Measurements from ENCODE around the gene TAS2R43.

The TAS2R43 gene

GRCh38 chr12:11092128-11092527, at the start of gene TAS2R43:
TSS of gene TAS2R43 (minus strand) at chr12:11092313. CDS start at chr12:11092229, 84 bp downstream.
- H3K4me1 ChIP-seq (ENCODE audit: control insufficient read depth, insufficient read depth, low read length), result no peaks in the 10 kb centered on the region
- CTCF ChIA-PET, result no interaction called here
- no peaks in the 10 kb centered on the region for H3K36me3 ChIP-seq (ENCODE audit: control insufficient read depth in 2 of 2, insufficient read depth in 1 of 2, low read length in 2 of 2)
- H3K9me3 ChIP-seq (ENCODE audit: control insufficient read depth, insufficient read depth, low read depth, low read length), result no peaks in the 10 kb centered on the region
- H3K4me3 ChIP-seq (ENCODE audit: low read depth, low read length), result no peak within 1 kb of the TSS
- H3K27ac ChIP-seq (ENCODE audit: extremely low read depth, low read depth, low read length), result no peak within 1 kb of the TSS
- POLR2A ChIA-PET, result no interaction called here
- TF ChIP-seq ZNF830 (tag by site-specific recombination; IDR thresholded peaks at IDR 0.05; ENCODE audit: low read depth) (no peak), ZNF24 (tag by site-specific recombination; IDR thresholded peaks at IDR 0.05) (no peak), ZBTB7A (tag by site-specific recombination; IDR thresholded peaks at IDR 0.05; ENCODE audit: low read depth) (no peak), ZNF560 (tag by site-specific recombination; IDR thresholded peaks at IDR 0.05; ENCODE audit: borderline replicate concordance) (no peak), ZNF596 (tag by site-specific recombination; IDR thresholded peaks at IDR 0.05) (no peak), BCL11B (tag by site-specific recombination; IDR thresholded peaks at IDR 0.05; ENCODE audit: low read depth) (no peak), PRDM4 (tag by site-specific recombination; IDR thresholded peaks at IDR 0.05) (no peak), ZNF324 (tag by site-specific recombination; IDR thresholded peaks at IDR 0.05) (no peak), ZSCAN5A (tag by site-specific recombination; IDR thresholded peaks at IDR 0.05) (no peak), OSR2 (tag by site-specific recombination; IDR thresholded peaks at IDR 0.05) (no peak)

- CTCF ChIA-PET, result interaction anchor here (0.6 kb wide), 1 partner anchor 12 kb away, joined by 4 read pairs; no protein-coding TSS in a partner anchor
- no peak overlapping the region for H3K27ac ChIP-seq (ENCODE audit: extremely low read depth, low read depth, low read length)
- H3K9me3 ChIP-seq (ENCODE audit: control insufficient read depth, insufficient read depth, low read depth, low read length), result no peaks in the 10 kb centered on the region
- H3K36me3 ChIP-seq (ENCODE audit: control insufficient read depth in 2 of 2, insufficient read depth in 1 of 2, low read length in 2 of 2), result no peaks in the 10 kb centered on the region
- H3K4me1 ChIP-seq (ENCODE audit: control insufficient read depth, insufficient read depth, low read length), result peaks cover 2% of the 10 kb centered on the region; the same call in 1 of the 2 replicates
- no peak overlapping the region for H3K4me3 ChIP-seq (ENCODE audit: low read depth, low read length)
- POLR2A ChIA-PET, result no interaction called here
- TF ChIP-seq GLIS1 (tag by site-specific recombination; IDR thresholded peaks at IDR 0.05) (no peak), ZSCAN30 (tag by site-specific recombination; IDR thresholded peaks at IDR 0.05) (no peak), SCRT1 (tag by site-specific recombination; IDR thresholded peaks at IDR 0.05; ENCODE audit: borderline replicate concordance) (no peak), ZNF2 (tag by site-specific recombination; IDR thresholded peaks at IDR 0.05) (no peak), ZNF214 (tag by site-specific recombination; IDR thresholded peaks at IDR 0.05; ENCODE audit: borderline replicate concordance) (no peak), ZFP41 (tag by site-specific recombination; IDR thresholded peaks at IDR 0.05; ENCODE audit: borderline replicate concordance) (no peak), GFI1B (tag by site-specific recombination; IDR thresholded peaks at IDR 0.05) (no peak), ZNF530 (tag by site-specific recombination; IDR thresholded peaks at IDR 0.05; ENCODE audit: low read depth) (no peak), ZNF580 (tag by site-specific recombination; IDR thresholded peaks at IDR 0.05) (no peak), REPIN1 (tag by site-specific recombination; IDR thresholded peaks at IDR 0.05; ENCODE audit: low read depth) (no peak), SALL2 (tag by site-specific recombination; IDR thresholded peaks at IDR 0.05; ENCODE audit: borderline replicate concordance) (no peak), ZNF513 (tag by site-specific recombination; IDR thresholded peaks at IDR 0.05) (no peak), WT1 (tag by site-specific recombination; IDR thresholded peaks at IDR 0.05) (no peak), ZNF175 (tag by site-specific recombination; IDR thresholded peaks at IDR 0.05) (no peak), ZNF140 (tag by site-specific recombination; IDR thresholded peaks at IDR 0.05) (no peak), ZNF707 (tag by site-specific recombination; IDR thresholded peaks at IDR 0.05) (no peak), BCL11A (tag by site-specific recombination; IDR thresholded peaks at IDR 0.05; ENCODE audit: low read depth) (no peak), KLF17 (tag by site-specific recombination; IDR thresholded peaks at IDR 0.05) (no peak), INSM2 (tag by site-specific recombination; IDR thresholded peaks at IDR 0.05) (no peak)
These were observed 44.0 kb upstream of the TAS2R43 start for GRCh38 chr12:11136075-11136474.

Measured in HEK293 (cell line).